Non-pigmented ciliary epithelial cell (primary cell): Measurements from ENCODE around the gene F2RL3.
"Not testable (repeated sequence)": the region's sequence is repeated elsewhere in the genome, so short reads cannot be mapped to it uniquely, and the experiment has no call there.

Experiments
- DNase-seq: peaks from one replicate; pipeline ENCODE4 v3.0.0-alpha.2; 2010; ENCODE audit warnings: low read depth

F2RL3 gene

GRCh38 chr19:16874978-16875299 lies 13.9 kb upstream of the F2RL3 start:
- DNase-seq, result not testable (repeated sequence)

GRCh38 chr19:16875584-16876555 lies 12.9 kb upstream of the F2RL3 start:
- no peak for DNase-seq

- DNase-seq, result peak; percentile 32
Measured at GRCh38 chr19:16876904-16877361, 11.9 kb upstream of the F2RL3 start.

GRCh38 chr19:16877581-16877980 lies 11.2 kb upstream of the F2RL3 start:
- DNase-seq, result no peak

GRCh38 chr19:16878181-16878965 lies 10.4 kb upstream of the F2RL3 start:
- no peak for DNase-seq

GRCh38 chr19:16880884-16881554 lies 7.8 kb upstream of the F2RL3 start:
- DNase-seq, result no peak

GRCh38 chr19:16882146-16882545 lies 6.7 kb upstream of the F2RL3 start:
- DNase-seq, result no peak

GRCh38 chr19:16883522-16883921 lies 5.3 kb upstream of the F2RL3 start:
- DNase-seq, result no peak

- no peak for DNase-seq
Measured at GRCh38 chr19:16885166-16885565, 3.6 kb upstream of the F2RL3 start.

GRCh38 chr19:16886305-16886880 lies 2.4 kb upstream of the F2RL3 start:
- DNase-seq, result no peak

GRCh38 chr19:16887353-16888265 lies 1.2 kb upstream of the F2RL3 start:
- DNase-seq, result no peak

GRCh38 chr19:16889366-16889882 lies 625 bp downstream of the F2RL3 start:
- DNase-seq, result no peak

GRCh38 chr19:16889883-16890460 lies 1.2 kb downstream of the F2RL3 start:
- no peak for DNase-seq

- DNase-seq, result no peak
Measured at GRCh38 chr19:16890461-16891184, 1.8 kb downstream of the F2RL3 start.

- DNase-seq, result no peak
Measured at GRCh38 chr19:16891696-16892382, 3.0 kb downstream of the F2RL3 start.

- DNase-seq, result no peak
Measured at GRCh38 chr19:16892436-16892835, 3.6 kb downstream of the F2RL3 start.

GRCh38 chr19:16892868-16893685 lies 4.3 kb downstream of the F2RL3 start:
- DNase-seq, result no peak

GRCh38 chr19:16893686-16893989 lies 4.8 kb downstream of the F2RL3 start:
- no peak for DNase-seq
